SU-DHL-6 (cell line): Measurements from ENCODE around the gene TRAT1.

Source experiments
- EZH2phosphoT487 ChIP-seq: fragments of 200-600 bp; sonication (generic), shearing (Covaris generic); conservative IDR thresholded peaks from 2 replicates; pipeline ENCODE4 v1.6.1; 2018; ENCODE audit warnings: mild to moderate bottlenecking, antibody characterized with exemption, low read length, moderate library complexity, mixed read lengths
- TF ChIP-seq, protein P1 (sequence below): fragments of 200-600 bp; sonication (generic); IDR thresholded peaks from one replicate; pipeline ENCODE4 v1.5.1; 2017; ENCODE audit warnings: antibody characterized with exemption, mild to moderate bottlenecking, low read length, moderate library complexity; ENCODE audit not compliant: insufficient read depth, poor library complexity, severe bottlenecking

DNA sequence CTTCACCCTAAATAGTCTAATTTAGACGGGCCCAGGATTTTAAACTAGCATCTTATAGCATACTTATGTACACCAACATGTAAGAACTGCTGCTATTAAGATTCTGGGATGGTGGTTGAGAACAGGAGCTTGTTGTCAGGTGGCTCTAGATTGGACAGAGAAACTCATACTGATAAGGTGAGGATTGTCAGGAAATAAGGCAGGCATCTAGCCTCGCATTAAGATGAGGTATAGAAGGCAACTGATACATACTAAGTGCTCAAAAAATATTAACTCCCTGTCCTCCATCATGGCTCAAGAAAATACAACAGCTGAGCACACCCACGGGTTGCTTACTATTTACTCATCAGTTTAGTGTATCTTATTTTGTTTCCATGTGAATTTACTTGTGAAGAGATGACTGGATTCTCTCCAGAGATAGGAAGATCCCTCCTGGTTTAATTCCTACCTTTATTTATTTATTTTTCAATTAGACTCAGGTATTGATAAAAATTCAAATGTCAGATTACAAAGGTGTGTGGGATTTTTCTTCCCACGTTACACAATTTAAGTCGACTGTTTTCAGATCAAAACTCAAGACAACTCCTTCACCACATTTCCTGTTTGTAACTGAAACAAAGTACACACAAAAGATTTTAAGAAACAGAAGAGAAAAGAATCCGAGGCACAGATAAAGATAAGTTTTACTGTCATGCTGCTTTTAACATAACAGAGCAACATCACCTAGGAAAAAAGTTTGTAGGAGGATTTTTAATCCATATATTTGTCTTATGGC, at the start of gene TRAT1:
- TF ChIP-seq, protein P1, sequence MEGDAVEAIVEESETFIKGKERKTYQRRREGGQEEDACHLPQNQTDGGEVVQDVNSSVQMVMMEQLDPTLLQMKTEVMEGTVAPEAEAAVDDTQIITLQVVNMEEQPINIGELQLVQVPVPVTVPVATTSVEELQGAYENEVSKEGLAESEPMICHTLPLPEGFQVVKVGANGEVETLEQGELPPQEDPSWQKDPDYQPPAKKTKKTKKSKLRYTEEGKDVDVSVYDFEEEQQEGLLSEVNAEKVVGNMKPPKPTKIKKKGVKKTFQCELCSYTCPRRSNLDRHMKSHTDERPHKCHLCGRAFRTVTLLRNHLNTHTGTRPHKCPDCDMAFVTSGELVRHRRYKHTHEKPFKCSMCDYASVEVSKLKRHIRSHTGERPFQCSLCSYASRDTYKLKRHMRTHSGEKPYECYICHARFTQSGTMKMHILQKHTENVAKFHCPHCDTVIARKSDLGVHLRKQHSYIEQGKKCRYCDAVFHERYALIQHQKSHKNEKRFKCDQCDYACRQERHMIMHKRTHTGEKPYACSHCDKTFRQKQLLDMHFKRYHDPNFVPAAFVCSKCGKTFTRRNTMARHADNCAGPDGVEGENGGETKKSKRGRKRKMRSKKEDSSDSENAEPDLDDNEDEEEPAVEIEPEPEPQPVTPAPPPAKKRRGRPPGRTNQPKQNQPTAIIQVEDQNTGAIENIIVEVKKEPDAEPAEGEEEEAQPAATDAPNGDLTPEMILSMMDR: no peak
- TF ChIP-seq EZH2phosphoT487: no peak
